HG02798 (cell line): ENCODE measurements around the gene POLN.

Experiments used
- ATAC-seq: cut with Tn5 transposase; IDR thresholded peaks from one replicate; pipeline ENCODE4 v1.9.1; 2021; ENCODE audit warnings: mild to moderate bottlenecking; ENCODE audit not compliant: unreplicated experiment, poor library complexity

The POLN gene

DNA sequence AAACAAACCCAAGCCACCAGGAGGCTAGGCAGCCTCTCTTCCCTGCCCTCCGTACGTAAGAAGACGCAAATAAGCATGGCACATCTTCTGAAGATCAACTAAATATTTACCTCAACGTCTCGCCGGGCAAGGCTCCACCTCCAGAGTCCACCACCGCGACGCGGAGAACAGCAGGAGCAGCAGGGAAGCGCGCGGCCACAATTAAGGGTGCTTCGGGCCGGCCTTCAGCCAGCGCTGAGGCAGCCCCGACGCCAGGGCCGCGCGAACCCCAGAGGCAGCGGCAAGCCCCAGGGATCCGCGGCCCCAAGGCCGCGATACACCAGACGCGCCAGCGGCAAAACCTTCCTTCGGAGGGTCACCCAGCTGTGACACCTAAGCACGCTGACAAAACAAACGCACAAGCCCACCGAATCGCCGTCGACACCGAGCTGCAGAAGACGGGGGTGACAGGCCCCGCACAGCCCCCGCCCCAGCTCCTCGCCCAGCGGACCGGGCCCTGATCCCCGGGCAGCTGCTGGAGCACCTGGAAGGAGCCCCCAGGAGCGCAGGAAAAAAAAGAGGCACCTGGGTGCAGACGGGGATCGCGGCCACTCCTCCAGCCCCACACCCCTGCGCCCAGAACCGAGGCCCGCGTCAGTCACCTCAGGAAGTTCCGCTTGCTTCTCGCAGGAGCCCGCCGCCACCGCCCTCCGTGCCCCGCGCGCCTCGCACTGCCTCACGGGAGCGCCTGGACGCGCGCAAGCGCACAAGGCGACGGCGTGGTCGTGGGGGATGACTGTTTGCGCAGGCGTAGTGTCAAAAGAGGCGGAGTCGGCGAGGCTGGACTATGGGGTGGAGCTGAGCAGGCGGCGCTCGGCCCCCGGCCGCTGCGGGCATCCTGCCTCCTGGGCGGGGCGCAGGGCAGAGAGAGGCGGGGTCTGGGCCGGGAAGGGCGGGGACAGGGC, at the start of gene POLN, which contains the start of gene HAUS3:
POLN (minus strand) TSS at position 712 of the 944 bp plus-strand sequence. CDS start 12,890 bp downstream, outside the sequence.
HAUS3 (minus strand) TSS at position 712 of the 944 bp plus-strand sequence. CDS start 1,175 bp downstream, outside the sequence.
- ATAC-seq = peak; percentile 94

GRCh38 chr4:2290974-2291704, 49.2 kb upstream of the POLN start:
- ATAC-seq = no peak

DNA sequence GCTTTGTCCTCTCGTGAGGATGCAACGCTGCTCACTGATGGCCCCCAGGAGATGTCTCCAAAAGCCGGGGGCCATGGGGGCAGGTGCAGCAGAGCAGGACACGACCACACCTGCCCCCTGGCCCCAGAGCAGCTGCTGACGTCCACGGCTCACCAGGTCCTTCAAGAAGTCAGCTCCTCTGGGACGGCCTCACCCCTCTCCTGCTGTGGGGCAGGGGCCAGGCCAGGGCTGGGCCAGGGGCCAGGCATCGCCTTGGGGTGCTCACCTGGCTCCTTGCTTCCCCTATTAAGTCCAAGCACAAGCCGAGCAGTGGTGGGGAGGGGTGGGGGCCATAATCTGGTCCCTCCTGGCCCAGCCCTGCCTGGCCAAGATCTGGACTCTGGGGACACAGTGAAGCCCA, 48.6 kb upstream of the POLN start:
- no peak for ATAC-seq

DNA sequence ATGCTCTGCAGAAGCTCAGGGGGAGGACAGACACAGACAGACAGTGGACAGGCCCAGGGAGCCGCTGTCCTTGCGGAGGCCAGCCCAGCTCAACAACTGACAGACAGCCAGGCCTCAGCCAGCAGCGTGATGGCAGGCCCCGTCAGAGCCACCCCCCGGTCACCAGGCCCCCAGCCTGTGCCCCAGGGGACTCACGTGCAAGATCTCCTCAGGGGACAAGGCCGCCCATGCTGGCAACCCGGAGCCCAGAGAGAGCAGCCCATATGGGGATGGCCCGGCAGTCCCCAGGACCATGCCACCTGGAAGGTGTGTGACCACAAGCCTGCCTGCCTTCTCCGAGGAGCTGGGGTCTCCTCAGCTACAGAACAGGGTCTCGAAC, 48.0 kb upstream of the POLN start:
- ATAC-seq = no peak

GRCh38 chr4:2289311-2289954, 47.5 kb upstream of the POLN start:
- ATAC-seq = no peak

DNA sequence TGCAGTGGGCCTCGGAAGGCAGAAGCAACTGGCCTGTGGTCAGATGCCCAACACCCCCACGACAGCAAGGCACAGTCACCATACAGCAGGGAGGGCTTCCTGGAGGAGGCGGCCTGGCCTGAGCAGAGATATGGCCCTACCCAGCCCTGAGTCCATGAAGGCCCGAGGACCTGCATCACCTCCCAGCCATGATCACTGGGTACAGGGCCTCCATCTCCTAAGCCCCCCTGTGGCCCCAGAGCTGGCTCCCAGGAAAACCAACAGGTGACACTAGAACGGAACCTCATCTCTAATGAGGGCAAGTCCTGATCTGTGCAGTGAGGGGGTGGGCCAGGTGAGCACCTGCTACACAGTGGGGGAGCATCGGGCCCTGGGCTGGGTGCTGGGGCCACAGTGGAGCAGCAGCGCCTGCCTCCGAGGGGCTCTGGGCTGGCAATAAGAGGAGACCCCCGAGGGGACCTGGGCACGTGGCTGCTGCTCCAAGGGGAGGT, 46.2 kb upstream of the POLN start:
- ATAC-seq = no peak

GRCh38 chr4:2287594-2287915, 45.6 kb upstream of the POLN start:
- no peak for ATAC-seq

DNA sequence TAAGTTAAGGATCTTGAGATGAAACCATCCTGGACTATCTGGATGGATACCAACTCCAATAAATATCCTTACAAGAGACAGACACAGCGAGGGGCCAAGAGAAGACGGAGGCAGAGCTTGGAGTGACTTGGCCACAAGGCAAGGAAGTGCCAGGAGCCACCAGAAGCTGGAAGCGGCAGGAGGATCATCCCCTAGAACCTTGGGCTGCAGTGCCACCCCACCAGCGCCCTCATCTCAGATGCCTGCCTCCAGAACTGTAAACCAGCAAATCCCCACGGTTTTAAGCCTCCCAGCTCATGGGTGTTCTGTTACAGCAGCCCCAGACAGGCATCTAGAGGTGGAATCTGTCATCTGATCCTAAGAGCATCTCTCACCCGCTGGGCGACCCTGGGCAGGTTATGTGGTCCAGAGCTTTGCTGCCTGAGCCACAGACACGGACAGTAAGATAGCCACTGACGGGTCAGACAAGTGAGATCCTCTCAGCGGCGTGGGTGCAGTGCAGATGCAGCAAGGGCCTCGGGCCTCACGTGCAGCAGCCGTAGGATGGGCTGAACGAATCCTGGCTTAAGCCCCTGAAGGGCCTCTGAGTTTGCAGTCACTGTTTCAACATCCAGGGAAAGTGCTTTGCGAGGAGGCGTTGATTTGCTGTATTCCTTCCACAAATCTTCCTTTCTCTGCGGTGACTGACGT, 45.1 kb upstream of the POLN start:
- ATAC-seq = no peak

DNA sequence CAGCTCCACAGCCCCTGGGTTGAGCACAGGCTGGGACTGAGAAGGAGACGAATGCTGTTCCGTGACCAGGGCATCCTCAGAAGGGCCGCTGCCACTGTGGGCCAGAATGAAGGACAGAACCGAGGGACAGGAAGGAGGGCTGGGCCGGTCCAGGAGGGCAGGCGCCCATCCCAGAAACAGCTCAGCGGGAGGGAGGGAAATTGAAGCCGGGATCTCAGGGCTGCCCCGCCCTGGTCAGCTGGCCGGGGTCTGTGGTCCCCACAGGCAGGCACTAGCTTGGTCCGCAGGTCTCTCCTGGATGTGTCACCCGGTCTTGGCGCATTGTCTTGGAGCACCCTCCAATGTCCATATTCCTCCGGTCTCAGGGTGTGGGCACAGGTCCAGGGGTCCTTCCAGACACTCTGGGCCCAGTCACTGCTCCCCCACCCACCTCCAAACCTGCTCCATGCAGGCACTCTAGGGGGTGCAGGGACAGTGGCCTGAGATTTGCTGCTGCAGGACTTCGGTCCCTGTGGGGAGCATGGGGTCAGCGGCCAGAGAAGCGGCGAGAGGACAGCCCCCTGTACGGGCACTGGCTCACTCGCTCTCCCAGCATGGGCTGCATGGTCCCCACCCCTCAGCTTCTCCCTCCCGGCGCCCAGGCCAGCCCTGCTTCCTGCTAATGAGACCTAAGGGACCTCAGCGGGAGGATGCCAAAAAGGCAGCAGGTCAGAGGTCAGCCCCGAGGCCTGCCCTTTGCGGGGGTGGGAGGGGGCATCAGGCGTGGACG, 43.9 kb upstream of the POLN start:
- ATAC-seq = no peak

DNA sequence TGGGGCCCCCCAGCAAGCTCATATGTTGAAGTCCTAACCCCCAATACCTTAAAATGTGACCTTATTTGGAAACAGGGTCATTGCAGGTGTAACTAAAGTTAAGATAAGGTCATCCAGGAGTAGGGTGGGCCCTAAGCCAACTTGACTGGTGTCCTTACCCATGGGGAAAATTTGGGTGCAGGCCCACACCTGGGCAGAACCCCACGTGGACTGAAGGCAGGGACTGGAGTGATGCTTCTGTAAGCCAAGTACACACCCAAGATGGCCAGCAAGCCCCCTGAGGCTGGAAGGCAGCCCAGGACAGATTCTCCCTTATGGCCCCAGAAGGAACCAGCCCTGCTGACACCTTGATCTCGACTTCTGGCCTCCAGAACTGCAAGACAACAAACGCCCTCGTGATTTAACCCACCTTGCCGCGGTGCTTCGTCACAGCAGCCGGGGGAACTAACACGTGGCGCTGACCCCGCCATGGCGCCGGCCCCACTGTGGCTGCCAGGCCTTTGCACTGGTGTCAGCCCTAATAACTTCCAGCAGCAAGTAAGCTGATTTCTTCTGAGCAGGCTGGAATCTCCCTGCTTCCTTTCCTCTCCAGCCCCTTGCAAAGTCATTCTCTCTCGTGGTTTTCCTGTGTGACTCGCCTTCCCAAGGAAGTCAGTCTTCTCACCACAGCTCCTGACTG, 43.2 kb upstream of the POLN start:
- no peak for ATAC-seq

DNA sequence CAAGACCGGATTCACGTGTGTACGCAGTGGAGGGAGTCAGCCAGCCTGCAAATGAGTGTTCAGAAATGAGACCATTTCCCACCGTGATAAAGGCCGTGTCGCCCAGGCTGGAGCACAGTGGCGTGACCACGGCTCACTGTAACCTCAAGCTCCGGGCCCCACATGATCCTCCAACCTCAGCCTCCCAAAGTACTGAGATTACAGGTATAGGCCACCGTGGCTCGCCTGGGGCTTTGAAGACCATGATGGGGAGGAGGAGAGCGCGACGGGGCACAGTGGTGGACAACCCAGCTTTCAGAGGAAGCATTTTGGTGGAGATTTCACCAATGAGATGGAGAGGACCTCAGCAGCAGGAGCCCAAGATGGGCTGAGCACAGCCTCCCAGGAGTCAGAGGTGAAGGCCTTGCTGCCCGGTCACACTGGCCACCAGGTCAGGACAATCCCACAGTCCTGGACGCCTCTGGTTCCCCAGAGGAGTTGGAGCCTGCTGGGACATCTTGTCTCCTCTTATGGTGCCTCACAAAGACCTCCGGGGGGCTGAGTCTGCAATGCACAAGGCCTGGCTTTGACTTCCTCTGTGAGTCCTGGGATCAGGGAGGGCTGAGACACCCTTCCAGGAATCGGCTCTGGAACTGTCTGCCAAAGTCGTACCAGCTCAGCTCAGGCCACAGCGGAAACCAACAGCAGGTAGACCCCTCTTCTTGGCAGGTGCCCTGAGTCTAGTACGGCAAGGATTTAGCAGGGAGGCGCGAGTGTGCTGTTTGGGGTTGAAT, 42.4 kb upstream of the POLN start:
- ATAC-seq = no peak

DNA sequence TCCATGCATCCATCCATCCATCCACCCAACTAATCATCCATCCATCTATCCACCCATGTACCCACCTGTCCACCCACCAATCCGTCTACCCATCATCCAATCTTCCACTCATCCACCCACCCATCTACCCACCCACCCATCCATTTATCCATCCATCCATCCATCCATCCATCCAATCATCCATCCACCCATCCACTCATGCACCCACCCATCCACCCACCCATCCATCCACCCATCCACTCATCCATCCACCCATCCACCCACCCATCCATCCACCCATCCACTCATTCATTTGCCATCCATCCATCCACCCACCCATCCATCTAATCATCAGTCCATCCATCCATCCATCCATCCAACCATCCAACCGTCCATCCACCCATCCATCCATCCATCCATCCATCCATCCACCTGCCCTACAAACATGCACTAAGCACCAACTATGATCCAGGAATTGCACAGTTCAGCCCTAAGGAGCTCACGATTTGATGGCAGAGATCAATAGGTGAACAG, 41.3 kb upstream of the POLN start:
- ATAC-seq = no peak

DNA sequence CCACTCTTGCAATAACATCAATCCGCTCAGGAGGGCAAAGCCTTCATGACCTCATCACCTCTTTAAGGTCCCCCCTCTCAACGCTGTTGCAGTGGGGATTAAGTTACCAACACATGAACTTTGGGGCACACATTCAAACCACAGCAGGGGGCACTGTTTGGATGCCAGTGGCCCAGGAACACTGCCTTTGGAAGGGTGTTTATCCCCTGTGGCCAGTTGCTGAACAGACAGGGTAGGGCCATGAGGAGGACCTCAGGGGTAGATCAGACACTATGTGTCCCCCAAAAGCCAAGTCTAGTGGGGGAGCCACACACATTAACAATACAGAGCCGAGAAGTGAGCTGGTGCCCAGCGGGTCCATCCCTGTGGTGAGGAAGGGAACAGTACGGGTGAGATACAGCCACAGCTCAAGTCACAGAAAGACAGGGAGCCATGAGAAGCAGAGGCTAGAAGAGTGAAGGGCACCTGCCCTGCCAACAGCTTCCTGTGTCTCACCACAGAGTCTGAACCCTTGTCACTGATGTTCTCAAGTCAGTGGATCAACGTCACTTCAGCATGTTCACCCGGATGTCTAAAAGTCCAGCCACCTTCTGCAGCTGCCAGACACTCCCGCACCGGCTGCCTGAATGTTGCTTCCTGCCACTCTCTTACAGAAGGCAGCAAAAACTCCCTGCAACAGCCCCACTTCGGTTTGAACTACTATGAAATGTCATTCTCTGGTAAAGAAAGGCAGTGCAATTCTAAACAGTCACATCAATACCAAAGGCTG, 39.8 kb upstream of the POLN start:
- ATAC-seq = no peak

GRCh38 chr4:2280531-2281300, 38.8 kb upstream of the POLN start:
- ATAC-seq = no peak

DNA sequence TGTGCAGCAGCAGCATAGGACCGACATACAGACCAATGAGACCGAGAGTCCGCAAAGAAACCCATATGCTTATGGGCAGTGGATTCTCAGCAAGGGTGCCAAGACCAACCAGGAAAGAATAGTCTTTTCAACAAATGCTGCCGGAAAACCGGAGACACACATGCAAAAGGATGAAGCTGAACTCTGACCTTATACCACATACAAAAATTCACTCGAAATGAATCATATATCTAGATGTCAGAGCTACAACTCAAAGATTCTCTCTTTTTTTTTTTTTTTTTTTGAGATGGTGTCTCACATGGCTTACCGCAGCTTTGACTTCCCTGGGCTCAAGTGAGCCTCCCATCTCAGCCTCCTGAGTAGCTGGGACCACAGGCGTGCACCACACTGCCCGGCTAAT, 36.0 kb upstream of the POLN start:
- no peak for ATAC-seq

GRCh38 chr4:2276581-2277325, 34.8 kb upstream of the POLN start:
- ATAC-seq = no peak
